ENCODE measurements around the gene ANKRD13D.

ANKRD13D gene

GRCh38 chr11:67302571-67303131 lies 13.5 kb downstream of the ANKRD13D start:
- no peak for DNase-seq (ENCODE audit: low read depth in 2 of 2)

GRCh38 chr11:67303132-67303834 lies 14.2 kb downstream of the ANKRD13D start, which contains the start of gene SSH3:
Gene SSH3, plus strand, starts transcription at chr11:67303530. Its CDS starts 96 bp downstream, at chr11:67303626.
- peak in 1 of 2 experiments; percentile 5 for DNase-seq (ENCODE audit: low read depth in 2 of 2)

DNA sequence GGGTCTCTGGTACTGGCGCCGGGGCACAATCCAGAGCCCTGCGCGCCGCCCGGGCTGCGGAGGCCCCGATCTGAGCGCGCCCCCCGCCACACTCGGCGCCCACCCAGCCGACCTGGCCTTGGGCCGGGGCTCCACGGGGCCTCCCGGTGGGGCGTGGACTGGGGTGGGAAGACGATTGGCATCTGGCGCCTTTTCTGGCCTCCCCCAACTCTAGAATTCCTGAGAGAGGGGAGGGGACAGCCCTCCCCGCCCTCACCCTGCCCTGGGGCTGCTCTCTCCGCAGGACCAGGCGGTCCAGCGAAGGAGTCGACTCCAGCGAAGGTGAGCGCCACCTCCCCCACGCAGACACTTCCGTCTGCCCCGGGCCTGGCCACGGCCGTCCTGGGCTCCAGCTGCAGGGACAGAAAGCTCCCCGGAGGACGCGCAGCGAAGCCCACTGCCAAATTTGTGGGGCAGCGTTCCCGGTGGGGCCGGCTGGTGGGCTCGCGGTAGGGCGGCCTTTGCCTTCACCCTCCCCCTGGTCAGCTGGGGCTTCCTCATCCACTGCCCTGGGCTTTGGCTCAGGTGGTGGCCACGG lies 14.8 kb downstream of the ANKRD13D start:
- DNase-seq (ENCODE audit: low read depth in 2 of 2), result no peak

DNA sequence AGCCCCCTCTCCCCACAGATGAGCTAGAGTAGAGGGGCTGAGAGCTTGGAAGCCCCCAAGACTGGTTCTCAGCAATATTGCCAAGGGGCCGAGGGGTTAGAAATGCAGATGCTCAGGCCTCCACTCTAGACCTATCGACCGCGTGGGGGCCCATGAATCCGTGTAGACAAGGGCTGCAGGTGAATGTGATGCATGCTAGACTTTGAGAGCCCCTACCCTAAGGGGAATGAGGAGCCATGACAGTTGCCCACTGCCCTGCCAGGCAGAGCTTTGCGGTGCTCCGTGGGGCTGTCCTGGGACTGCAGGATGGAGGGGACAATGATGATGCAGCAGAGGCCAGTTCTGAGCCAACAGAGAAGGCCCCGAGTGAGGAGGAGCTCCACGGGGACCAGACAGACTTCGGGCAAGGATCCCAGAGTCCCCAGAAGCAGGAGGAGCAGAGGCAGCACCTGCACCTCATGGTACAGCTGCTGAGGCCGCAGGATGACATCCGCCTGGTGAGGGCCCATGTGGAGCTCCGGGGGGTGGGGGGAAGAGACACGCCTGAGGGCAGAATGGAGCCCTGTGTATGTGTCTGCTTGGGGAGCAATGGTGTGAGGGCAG lies 15.5 kb downstream of the ANKRD13D start:
- no peak for DNase-seq (ENCODE audit: low read depth in 2 of 2)

- no peak for DNase-seq (ENCODE audit: low read depth in 2 of 2)
Observed at GRCh38 chr11:67306769-67307544, 17.9 kb downstream of the ANKRD13D start.

- no peak for DNase-seq (ENCODE audit: low read depth in 2 of 2)
Observed at GRCh38 chr11:67307545-67308001, 18.5 kb downstream of the ANKRD13D start.

- no peak for DNase-seq (ENCODE audit: low read depth in 2 of 2)
Observed at GRCh38 chr11:67308031-67308866, 19.1 kb downstream of the ANKRD13D start.

GRCh38 chr11:67309166-67309565 lies 20.1 kb downstream of the ANKRD13D start:
- no peak for DNase-seq (ENCODE audit: low read depth in 2 of 2)

DNA sequence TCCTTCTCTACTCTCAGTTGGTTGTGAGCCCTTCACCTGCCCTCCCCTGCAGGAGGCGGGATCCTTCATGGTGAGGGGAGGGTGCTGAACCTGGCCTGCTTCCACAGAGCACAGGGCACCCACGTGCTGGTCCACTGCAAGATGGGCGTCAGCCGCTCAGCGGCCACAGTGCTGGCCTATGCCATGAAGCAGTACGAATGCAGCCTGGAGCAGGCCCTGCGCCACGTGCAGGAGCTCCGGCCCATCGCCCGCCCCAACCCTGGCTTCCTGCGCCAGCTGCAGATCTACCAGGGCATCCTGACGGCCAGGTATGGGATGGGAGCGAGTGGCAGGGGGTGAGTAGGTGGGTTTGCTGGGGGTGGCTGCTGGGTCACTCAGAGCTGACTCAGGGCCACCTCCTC lies 20.6 kb downstream of the ANKRD13D start:
- no peak for DNase-seq (ENCODE audit: low read depth in 2 of 2)

DNA sequence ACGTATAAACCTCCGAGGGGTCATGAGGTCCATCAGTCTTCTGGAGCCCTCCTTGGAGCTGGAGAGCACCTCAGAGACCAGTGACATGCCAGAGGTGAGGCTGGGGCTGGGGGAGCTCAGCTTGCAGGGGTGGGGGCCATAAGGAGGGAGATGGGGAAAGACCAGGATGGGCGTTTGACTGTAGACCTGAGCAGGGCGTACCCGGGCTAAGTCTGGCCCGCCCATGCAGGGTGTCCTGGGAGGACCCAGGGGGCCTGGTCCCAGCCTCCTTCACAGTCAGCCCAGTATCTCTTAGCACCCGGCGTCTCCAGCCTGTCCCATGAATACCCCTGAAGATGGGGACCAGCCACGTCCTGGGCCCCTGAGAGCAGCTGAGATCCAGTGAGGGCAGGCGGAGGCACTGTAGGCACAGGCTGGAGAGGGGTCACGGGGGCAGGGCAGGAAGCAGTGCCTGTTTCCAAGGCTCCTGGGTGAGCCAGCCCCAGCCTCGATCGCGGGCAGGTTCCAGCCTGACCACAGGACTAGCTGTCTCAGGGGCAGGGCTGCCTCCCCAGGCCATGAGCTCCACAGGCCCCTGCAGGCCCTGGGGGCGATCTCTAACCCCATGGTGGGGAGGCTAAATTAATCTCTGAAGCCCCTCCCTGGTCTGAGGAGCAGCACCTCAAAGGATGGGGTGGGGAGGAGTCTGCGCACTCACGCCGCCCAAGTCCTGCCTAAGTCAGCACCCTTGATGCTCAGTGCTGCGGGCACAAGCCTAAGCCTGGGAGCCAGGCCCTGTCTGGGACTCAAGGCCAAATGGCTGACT lies 21.3 kb downstream of the ANKRD13D start:
- DNase-seq (ENCODE audit: low read depth in 2 of 2), result no peak

DNA sequence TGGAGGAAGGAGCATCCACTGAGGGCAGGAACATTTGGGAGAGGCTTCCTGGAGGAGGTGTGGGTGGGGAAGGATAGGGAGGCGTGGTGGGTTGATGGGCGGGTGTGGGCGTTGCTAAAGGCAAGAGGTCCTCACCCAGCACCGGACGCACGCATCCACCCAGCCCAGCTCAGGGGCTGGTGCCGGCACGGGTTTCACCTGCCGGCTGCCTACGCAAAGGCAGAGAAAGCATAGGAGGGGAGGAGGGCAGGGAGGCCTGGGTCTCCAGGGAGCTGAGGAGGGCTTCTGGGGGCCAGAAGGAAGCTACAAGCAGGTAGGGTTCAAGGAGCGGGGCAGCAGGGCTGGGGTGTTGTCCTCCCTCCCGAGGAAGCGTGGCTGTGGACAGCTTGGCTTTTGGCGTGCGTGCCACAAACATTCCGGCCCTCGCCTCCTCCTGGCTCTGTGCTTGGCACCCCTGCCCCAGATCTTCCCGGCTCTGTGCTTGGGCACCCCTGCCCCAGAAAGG lies 22.0 kb downstream of the ANKRD13D start:
- no peak for DNase-seq (ENCODE audit: low read depth in 2 of 2)

- DNase-seq (ENCODE audit: low read depth in 2 of 2), result no peak
Observed at GRCh38 chr11:67311556-67312082, 22.5 kb downstream of the ANKRD13D start.

- no peak for DNase-seq (ENCODE audit: low read depth in 2 of 2)
Observed at GRCh38 chr11:67312187-67313021, 23.3 kb downstream of the ANKRD13D start.

- DNase-seq (ENCODE audit: low read depth in 2 of 2), result no peak
Observed at GRCh38 chr11:67313125-67313890, 24.2 kb downstream of the ANKRD13D start.

GRCh38 chr11:67314218-67314617 lies 25.1 kb downstream of the ANKRD13D start:
- no peak for DNase-seq (ENCODE audit: low read depth in 2 of 2)

DNA sequence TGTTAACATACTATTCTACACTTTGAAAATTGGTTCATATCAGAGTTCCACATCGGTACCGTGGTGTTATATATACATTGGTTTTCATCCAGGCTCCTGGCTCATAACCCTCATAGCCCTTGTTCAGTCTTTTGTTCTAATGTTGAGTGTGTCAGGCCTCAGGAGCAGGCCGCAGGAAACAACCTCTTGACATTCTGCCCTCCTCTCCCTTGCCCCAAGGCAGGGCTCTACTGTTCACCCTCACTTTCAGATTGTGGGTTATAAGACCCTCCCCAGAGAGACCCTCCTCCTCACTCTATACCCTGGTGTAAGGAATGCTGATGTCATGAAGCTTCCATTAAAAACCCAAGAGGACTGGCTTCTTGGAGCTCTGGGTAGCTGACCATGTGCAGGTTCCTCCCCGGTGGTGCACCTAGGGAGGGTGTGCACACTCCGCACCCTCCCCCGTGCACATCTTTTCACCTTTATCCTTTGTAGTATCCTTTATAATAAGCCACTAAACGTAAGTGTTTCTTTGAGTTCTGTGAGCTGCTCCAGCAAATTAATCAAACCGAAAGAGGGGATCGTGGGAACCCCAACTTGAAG lies 26.3 kb downstream of the ANKRD13D start:
- DNase-seq (ENCODE audit: low read depth in 2 of 2), result no peak

DNA sequence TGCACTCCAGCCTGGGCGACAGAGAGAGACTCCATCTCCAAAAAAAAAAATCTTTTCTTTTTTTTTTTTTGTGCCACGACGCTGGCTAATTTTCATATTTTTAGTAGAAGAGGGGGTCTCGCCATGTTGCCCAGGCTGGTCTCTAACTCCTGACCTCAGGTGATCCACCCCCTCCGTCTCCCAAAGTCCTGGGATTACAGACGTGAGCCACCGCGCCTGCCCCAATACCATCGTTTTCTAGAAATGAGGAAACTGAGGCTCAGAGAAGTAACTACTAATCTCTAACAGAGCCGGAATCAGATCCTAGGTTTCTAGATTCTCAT lies 27.7 kb downstream of the ANKRD13D start:
- no peak for DNase-seq (ENCODE audit: low read depth in 2 of 2)

Data from fibroblast of skin of left quadriceps (primary cell).